Measurements from ENCODE around the gene CCT5.

CCT5 gene

DNA sequence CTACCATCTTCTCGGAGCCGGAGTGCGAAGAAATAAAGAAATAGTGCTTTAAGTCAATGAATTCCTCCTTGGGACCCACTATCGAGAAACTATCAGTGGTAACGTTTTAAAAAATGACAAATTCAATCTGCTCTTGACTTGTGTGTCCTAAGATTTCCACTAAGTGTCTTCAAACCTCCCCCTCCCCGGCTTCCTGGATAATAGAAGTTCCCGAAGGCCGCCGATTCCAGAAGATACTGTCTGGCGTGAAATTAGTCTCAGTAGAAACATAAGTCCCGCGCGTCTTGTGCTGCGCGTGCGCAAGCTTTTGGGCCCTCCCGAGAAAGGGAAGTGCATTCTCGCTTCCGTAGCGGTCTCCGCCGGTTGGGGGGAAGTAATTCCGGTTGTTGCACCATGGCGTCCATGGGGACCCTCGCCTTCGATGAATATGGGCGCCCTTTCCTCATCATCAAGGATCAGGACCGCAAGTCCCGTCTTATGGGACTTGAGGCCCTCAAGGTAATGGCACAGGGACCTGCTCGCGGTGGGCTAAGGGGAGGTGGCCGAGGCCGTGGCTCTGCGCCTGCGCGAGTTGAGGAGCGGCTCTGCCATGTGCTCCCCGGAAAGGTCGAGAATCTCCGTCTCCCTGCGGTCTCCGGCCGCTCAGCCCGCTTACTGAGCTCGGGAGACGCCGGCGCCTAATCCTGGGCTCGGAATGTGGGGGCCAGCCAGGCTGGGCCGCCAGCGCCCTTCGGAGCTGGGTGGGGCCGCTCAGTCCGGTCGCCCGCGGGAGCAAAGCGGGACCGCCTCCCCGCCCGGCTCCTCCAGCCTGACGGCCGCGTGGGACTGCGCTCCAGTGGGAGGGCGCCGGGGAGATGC is at the start of gene CCT5:
Gene CCT5 (plus strand): TSS at position 333 of the 858 bp plus-strand sequence. CDS start 61 bp downstream, at position 394.
- peak; percentile 99 for DNase-seq (ENCODE audit: low spot score)

DNA sequence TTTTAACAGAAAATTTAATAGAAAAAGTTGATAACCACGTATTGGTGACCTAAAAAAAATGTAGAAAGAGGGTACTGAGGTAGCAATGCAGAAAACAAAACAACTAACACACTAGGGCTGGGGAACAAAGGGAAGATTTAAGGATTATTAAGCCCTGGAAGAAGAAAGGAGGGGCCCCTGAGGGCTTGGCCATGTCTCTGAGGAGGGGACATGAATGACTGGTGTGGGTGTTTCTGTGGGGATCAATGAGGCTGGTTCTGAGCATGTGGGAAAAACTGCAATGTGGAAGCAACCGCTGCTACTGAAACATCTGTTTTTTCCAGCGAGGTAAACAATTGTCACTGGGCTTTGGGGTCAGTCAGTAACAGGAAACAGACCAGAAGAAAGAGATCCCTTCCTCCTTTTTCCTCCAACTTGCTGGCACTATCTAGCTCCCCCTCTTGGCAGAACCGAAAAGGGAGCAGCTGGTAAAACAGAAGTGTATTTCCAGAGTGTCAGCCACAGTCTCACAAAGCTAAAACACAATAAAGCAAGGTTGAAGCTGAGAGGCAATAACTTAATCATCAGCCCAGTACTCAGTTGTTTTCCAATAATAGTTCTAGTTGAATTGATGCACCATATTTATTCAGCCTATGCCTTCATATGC is 48.7 kb upstream of the CCT5 start:
- no peak for DNase-seq (ENCODE audit: low spot score)

DNA sequence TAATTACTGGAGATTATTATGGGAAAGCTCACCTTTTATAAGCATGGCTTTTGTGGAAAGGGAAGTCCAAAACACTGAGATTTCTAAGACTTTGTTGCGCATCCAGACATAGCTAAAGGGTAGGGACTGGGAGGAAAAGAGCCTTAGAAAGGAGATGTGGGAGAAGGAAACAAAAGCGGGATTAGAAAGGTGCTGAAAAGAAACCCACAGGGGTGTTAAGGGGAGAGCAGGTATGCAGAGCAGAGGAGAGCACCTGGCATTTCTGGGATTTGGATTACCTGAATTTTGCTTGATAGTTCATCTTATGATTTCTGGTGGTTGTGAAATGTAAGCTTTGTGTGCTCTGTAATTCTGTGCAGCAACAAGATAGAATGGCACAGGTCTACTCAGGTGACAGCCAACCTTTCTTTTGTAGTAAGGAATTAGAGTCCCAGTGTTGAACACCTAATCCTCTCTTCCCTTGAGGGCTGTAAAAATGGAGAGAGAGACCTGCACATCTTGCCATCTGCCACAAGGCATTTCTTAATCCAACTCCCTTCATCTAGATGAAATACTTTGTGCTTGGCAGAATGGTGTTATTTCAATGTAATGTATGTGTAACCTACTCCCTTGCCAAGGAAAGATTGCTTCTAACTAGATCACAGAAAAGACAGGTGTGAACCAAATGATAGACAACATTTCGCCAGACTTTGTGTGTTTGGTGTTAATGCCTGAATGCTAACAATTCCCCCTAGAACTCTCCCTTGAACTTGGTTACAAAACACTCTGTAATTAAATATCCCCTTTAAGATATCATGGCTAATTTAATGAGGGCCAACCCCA is 47.8 kb upstream of the CCT5 start:
- no peak for DNase-seq (ENCODE audit: low spot score)

DNA sequence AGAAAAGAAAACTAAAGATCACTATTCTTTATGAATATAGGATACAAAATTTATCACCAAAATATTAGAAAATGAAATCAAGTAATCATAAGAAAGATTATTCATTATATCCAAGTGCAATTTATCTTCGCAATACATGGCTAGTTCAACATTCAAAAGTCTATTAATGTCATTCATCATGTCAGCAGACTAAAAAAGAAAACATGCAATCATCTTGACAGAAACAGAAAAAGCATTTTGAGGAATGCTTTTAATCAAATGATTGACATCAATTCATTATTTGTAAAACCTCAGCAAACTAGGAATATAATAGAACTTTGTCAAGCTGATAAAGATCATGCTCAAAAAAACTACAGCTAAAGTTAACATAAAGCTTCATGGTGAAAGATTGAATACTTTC is 41.1 kb upstream of the CCT5 start:
- DNase-seq (ENCODE audit: low spot score): no peak

DNA sequence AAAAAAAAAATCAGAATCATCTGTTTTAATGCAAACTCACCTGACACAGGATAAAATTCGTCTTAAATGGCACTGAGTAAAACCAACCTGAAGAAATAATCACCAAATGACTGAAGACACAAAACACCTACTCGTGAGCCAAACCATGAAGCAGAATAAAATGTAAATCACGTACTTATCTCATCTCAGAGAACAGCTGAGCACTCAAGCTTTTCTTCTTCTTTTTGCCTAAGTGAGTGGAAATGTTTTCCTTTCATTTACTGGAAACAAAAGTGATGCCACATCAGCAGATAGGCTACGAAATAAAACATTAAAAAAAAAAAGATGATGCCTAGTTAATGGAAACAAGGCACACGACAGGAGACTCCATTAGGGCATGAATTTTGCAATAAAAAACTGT is 36.8 kb upstream of the CCT5 start:
- no peak for DNase-seq (ENCODE audit: low spot score)

GRCh38 chr5:10214041-10214440 is 36.0 kb upstream of the CCT5 start:
- no peak for DNase-seq (ENCODE audit: low spot score)

- no peak for DNase-seq (ENCODE audit: low spot score)
Observed at GRCh38 chr5:10215366-10215765, 34.7 kb upstream of the CCT5 start.

- no peak for DNase-seq (ENCODE audit: low spot score)
Observed at GRCh38 chr5:10216107-10216506, 34.0 kb upstream of the CCT5 start.

GRCh38 chr5:10218658-10219057 is 31.4 kb upstream of the CCT5 start:
- no peak for DNase-seq (ENCODE audit: low spot score)

GRCh38 chr5:10219068-10219467 is 31.0 kb upstream of the CCT5 start:
- no peak for DNase-seq (ENCODE audit: low spot score)

GRCh38 chr5:10220248-10220647 is 29.8 kb upstream of the CCT5 start:
- DNase-seq (ENCODE audit: low spot score): no peak

- no peak for DNase-seq (ENCODE audit: low spot score)
Observed at GRCh38 chr5:10222326-10222725, 27.8 kb upstream of the CCT5 start.

- no peak for DNase-seq (ENCODE audit: low spot score)
Observed at GRCh38 chr5:10227379-10227778, 22.7 kb upstream of the CCT5 start.

DNA sequence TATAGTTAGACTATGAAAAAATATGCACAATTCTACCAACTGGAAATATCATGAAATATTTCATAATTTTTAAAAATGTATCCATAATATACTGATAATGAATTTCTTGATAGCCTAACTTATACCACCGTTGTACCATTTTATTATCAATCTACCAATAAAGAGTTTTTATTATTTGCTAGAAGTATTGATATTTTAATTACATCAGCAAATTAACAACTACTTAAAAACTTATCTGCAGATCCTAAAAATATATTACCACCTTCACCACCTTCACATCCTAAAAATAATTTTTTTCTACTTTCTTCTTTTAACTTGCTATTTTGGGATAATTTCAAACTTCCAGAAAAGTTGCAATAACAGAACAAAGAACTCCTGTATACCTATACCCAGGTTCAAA is 21.8 kb upstream of the CCT5 start:
- no peak for DNase-seq (ENCODE audit: low spot score)

DNA sequence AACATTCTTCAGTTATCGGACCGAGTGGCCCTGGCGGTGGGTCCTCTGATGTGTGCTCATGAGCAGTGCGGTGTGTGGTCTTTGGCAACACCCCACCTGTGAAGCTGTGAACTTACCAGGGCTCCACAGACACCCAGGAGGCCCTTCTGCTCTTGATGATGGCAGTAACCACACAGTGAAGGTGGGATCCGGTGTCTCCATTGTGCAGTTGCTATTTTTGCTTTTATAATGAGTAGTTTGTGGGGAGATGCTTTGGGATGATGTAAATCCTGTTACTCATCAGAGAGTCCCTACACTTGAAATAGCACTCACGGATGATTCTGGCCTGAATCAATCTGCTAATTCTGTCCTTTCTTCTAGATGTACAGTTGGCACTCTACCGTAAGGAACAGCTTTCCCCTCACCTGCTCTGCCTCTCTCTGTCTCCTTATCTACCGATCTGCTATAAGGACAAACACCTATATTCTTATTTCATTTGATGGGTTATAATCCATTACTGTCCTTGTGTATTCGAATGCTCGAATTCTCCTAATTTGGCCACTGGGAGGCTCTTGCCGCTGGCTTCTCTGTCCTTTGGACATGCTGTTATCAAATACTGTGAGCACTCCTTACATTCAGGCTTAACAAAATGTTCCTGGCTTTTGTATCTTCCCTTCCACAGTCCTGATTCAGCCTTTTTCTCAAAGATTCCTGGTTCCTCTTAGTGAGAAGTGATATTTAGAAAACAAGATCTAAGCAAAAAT is 20.6 kb upstream of the CCT5 start:
- DNase-seq (ENCODE audit: low spot score): peak; percentile 56

DNA sequence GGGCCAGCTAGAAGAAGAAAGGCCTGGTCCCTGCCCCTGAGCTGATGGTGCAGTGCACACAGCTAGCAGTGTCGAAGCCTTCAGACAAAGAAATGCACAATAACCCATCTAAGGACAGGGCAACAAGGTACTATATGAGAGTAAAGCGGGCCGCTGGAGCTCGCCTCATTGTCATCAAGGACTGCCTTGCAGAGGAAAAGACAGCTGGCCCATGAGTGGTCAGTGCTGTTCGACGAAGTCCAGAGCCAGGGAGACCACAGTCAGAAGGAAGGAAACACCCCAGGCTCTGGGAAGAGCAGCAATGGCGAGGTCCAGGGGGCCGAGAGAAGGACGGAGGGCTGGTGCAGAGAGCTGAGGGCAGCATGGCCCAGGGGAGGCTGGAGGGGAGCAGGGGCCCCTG is 17.7 kb upstream of the CCT5 start:
- DNase-seq (ENCODE audit: low spot score): no peak

DNA sequence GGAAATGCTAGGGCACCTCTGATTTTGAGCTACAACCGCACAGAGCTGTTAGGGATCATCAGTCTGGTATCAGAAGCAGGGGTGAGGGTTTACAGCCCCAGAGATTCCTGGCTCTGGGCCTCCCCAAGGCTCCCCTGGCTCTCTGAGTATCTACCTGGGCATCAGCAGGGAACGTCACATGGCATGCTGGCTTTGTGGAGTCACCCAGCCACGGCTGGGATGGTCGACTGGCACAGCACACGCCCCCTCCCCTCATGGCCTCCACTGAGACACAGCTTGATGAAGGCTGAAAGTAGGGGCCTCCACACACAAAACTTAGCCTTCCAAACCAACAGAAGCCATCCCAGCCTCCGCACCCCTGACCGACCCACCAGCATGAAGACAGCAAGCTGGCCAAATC is 17.1 kb upstream of the CCT5 start:
- no peak for DNase-seq (ENCODE audit: low spot score)

DNA sequence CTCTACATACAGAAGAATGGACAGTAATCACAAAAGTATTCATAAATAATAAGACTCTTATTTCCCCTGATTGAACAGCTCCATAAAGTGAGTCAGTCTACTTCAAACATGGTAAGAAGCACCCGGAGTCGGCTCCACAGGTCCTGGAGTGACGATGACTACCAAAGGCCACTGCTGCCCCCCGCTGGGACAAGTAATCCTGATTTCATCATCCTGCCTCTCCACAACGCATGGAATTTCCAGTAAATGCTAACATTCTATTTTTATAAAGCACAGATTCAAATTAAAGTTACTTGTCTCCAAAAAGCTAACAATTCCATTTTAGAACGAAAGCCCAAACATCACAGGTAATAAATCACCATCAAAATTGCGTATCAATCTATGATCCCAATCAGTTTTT is 16.6 kb upstream of the CCT5 start:
- DNase-seq (ENCODE audit: low spot score): peak; percentile 79

GRCh38 chr5:10235350-10235749 is 14.7 kb upstream of the CCT5 start:
- peak; percentile 67 for DNase-seq (ENCODE audit: low spot score)

GRCh38 chr5:10243660-10244240 is 6.3 kb upstream of the CCT5 start:
- peak; percentile 72 for DNase-seq (ENCODE audit: low spot score)

- DNase-seq (ENCODE audit: low spot score): no peak
Observed at GRCh38 chr5:10244342-10244944, 5.6 kb upstream of the CCT5 start.
